ENCODE results near the gene ESPNL.
A peak's percentile ranks its signal among the peaks of the same experiment; 100 is the strongest.
"Not testable (repeated sequence)": the region's sequence is repeated elsewhere in the genome, so short reads cannot be mapped to it uniquely, and the experiment has no call there.

The ESPNL gene

DNA sequence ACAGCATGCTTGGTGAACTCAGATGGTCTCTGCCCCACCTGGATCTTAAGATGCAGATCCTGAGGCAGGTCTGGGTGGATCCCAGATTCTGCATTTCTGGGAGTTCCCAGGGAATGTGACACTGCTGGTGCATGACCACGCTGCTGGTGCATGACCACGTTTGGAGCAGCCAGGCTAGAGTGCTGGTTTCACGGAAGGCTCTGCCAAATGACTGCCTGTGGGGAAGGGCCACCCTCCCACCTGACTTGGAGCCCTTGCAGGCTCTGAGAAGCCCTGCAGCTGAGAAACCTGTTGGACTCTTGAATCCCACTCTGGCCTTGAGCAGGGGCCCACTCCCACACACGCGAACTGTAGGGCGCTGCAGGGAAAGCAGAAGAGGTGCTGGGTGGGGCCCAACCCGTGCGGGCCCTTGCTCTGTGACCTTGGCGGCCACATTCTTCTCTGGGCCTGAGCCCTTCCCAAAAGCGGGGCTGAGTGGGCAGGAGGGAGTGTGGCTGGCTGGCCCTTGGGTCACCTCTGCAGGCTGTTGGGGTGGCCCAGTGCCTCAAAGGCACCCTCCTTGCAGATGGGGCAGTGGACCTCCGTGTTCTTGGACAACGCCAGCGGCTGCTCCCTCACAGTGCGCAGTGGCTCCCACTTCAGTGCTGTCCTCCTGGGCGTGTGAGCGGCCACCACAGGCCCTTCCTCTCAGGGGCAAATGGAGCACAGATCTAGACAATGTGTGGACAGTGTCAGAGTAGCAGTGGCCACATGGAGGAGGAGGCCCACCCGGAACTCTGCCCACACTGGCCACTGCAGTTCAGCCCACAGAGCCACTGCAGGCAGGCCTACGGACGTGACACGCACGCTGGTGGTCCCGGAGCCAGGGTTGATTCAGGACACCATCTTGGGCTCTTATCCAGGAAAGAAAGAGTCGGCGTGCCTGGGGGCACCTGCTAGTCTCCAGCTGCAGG, 66.5 kb downstream of the ESPNL start:
- no peak overlapping the region for H3K27ac ChIP-seq
- DNase-seq (ENCODE audit: low read depth, low spot score): no peak

DNA sequence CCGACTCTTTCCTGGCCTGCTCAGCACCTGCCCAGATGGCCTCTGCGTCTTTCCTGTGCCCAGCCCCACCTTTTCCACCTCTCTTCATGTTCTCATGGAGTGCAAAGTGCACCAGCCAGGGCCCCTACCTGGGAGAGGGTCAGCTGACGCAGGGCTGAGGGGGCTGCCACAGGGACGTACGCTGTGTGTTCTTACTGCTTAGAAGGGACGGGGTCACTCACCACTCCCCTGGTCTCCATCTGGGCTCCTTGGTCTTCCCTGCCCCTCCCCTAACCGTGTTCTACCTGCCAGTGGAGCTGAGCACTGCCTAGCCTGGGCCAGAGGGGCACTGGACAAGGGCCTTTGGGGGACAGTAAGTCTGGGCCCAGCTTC, 67.2 kb downstream of the ESPNL start:
- no peak for DNase-seq (ENCODE audit: low read depth, low spot score)
- no peak overlapping the region for H3K27ac ChIP-seq

DNA sequence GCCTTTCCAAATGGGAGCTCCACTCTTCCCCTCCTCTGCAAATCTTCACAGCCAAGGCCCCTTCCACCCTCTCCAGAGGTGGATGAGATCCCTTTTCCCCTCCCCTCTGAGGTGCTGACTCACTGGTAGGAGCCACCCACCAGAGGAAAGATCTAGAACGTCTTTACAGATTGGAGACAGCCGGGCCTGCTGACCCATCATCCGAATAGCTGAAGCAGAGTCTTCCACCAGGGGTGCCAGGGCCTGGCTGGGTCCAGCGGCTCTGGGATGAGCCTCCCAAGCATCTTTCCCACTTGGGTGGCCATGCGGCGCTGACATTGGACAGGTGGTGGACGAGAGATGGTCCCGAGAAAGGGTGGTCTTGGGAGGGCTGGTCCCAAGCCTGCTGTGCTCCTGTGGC, 67.6 kb downstream of the ESPNL start:
- peak overlapping the region; percentile 100 for H3K27ac ChIP-seq
- DNase-seq (ENCODE audit: low read depth, low spot score): no peak

DNA sequence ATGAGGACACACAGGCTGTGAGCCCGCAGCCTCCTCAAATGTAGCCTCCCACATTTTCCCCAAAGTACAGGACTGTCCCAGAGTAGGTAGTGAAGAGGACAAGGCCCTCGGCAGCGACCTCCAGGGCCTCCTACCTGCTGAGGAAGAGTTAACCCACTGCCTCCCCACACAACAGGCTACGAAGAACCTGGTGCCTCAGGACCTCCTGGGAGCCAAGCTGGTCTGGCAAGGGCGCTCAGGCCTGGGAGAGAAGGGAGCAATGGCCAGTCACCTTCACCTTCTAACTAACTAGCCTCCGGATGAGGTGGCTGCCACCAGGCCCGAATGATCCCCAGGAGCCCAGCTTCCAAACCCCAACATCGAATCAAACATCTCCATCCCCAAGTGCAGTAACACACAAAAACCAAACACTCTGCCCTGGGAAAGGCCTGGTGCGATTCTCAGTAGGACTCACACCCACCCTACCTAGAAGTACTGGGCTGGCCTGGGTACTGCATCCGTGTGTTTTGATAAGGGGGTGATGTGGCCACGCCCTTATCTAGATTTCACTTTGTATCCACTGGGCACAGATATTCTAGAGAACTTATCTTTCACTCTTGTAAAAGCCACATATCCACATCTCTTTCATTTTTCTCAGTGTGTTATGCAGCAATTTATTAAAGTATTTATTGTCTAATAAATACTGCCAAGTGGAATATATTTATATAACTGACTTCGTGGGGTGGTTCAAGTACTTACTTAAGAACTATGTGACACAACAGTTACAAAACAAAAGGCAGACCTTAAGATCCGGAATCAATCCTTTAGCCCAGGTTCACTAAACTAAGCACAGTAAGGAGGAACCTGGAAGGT, 68.3 kb downstream of the ESPNL start:
- DNase-seq (ENCODE audit: low read depth, low spot score): no peak
- H3K27ac ChIP-seq: peak overlapping the region; percentile 100

DNA sequence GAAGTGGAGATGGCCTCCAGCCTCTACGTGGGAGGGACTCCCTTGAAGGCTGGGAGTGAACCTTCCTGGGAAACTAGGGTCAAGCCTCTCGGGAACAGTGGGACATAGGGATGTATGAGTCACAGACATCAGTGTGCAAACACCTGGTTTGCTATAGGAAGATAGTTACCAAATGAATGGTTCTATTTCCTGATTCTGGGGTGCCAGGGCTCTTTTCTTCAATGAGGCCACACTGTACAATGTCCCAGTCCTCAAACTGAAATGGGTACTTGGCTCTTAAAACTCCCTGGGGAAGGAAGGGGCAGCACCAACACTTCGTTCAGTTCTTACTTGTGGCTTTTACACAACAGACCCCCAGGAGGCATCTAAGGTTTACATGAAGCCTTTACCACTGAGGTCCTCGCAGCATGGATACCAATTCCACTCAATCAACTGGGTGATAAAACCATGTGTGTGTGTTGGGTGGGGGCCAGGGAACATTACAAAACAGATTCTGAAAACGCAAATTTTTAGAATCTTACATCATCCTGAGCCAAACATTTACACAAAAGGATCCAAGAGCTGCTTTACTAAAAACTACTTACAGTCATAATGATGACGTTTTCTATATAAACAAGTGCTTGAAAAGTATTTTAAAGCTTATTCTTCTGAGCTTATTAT, 69.0 kb downstream of the ESPNL start:
- peak; percentile 18 for DNase-seq (ENCODE audit: low read depth, low spot score)
- peak overlapping the region; percentile 100 for H3K27ac ChIP-seq

DNA sequence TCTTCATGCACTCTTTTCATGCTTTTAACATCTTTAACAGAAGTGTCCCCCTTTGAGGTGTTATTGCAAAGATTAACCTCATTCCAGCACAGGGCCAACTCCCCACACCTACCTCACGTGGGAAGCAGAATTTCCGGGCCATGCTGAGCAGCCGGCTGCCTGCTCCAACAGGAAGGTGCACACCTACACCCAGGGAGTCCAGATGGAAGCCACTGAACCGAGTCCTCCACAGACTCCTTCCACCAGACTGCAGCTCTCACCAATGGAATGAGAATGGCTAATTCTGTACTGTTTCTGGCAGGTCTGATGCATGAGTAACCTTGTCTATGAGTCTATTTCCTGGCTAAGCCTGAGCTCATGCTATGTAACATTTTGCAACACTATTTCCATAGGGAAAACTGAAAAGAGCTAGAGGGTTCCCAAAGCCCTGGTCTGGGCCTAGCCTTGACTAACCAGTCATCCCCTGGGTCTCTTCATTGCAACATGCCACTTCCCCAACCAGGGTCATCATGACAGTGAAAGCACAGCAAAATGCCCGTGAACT, 69.6 kb downstream of the ESPNL start:
- DNase-seq (ENCODE audit: low read depth, low spot score): peak; percentile 78

DNA sequence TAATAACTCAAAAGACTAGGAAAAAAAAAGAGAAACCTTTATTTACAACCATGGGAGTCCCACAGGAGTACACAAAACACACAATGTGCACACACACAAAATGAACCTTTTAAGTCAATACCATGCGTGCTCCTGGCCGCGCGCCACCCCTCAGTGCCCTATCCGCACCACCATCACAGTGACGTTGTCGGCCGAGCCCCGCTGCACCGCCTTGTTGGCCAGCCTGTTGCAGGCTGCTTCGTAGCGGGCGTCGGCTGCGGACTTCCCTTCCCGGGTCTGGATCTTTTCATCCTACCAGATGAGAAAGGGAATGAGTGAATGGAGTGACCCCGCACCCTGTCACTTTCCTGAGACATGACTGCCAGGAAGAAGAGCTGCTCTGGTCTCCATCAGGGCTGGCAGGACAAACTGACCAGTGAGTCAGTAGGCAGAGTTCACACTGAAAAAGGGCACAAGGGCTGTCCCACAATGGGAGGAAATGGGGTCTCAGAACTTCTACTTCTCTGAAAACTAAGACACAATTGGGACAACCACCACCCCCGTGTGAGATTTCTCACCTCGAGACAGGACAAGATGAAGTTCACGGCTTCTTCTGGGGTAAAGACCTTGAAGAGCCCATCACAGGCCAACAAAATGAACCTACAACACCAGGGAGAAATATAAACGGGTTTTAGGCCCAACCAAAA, 70.4 kb downstream of the ESPNL start:
- DNase-seq (ENCODE audit: low read depth, low spot score): no peak
- peak overlapping the region; percentile 100 for H3K27ac ChIP-seq

More for the DNA sequence above, 69.6 kb downstream of the ESPNL start:
- H3K27ac ChIP-seq: peak overlapping the region; percentile 100

DNA sequence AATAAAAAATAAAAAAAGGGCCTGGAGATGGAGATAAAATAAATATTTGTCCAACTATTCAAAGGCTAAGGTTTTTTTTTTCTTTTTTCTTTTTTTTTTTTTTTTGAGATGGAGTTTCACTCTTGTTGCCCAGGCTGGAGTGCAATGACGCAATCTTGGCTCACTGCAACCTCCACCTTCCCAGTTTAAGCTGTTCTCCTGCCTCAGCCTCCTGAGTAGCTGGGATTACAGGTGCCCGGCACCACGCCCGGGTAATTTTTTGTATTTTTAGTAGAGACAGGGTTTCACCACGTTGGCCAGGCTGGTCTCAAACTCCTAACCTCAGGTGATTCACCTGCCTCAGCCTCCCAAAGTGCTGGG, 70.9 kb downstream of the ESPNL start:
- peak overlapping the region; percentile 100 for H3K27ac ChIP-seq
- DNase-seq (ENCODE audit: low read depth, low spot score): not testable (repeated sequence)

DNA sequence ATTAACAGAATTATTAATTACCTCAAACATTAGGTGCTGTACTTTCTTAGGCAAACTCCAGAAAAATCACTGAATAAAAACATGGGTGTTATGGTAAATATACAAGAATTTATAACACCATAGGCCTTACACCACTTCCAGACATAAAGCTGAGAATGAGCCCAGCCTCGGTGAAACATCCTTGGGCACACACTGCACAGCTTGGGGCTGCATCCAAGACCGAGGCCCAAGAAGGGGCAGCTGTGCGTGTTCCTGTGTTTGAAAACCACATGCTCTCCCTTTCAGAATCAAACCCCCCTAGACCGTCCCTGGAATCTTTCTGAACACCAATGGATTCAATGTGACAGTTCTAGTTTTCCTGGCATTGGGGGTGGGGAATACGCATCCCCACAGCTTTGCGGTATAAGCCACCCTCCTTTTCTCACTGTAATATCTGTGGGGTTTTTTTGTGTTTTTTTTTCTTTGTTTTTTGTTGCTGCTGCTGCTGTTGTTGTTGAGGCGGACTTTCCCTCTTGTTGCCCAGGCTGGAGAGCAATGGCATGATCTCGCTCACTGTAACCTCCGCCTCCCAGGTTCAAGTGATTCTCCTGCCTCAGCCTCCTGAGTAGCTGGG, 71.5 kb downstream of the ESPNL start:
- H3K27ac ChIP-seq: peak overlapping the region; percentile 100
- DNase-seq (ENCODE audit: low read depth, low spot score): no peak

DNA sequence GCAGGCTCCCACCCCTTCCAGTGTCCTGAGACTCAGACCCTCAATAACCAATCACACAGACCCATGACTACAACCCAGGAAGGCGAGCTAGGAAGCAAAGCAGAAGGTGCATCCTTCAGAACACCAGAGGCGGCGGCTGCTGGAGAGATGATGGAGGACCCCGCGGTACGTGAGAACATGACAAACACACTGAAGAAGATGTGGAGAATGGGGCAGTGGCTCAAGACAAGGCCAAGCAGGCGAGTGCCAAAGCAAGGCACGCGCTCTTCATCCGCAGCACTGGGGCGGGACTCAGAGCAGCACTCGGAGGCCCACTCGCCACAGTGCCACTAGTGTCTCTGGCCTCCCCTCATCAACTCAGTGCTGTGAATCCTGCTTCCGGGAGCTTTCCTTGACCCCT, 72.3 kb downstream of the ESPNL start:
- H3K27ac ChIP-seq: peak overlapping the region; percentile 100

DNA sequence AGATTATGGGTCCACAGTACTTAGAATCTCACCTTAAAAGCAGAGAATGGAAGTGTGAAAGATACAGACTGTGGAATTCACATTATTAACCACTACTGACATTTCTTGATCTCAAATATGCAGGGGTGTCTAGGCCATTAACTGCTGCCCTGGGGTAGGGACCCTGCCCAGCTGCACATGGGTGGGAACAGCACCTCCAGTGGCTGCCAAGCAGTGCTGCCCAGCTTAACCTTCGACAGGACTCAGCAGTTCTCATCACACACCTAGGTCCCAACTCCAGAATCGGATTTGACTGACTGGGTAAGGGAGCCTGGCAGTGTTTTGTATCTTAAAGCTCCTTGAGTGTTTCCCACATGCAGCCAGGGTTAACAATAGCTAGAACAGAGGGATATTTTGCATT, 73.6 kb downstream of the ESPNL start:
- peak overlapping the region; percentile 100 for H3K27ac ChIP-seq
- no peak for DNase-seq (ENCODE audit: low read depth, low spot score)

More for the DNA sequence above, 72.3 kb downstream of the ESPNL start:
- no peak for DNase-seq (ENCODE audit: low read depth, low spot score)

DNA sequence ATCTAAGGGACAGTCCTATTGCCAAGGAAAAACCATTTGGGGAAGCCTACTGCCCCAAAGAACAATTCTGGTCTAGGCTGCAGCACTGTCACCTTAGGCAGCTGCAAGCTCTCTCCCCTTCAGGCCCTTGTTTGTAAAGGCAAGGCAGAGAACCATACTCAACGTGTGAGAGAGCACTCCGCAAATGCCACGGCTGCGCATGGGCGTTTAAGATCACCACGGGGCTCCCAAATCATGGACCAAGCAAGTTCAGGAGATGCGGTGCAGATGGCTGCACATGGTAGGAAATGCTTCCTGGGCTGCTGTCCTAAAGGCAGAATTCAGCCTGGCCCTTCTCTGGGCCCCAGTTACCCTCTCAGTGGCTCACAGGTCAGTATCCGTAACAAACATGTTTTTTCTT, 74.2 kb downstream of the ESPNL start:
- DNase-seq (ENCODE audit: low read depth, low spot score): no peak
- H3K27ac ChIP-seq: peak overlapping the region; percentile 100

DNA sequence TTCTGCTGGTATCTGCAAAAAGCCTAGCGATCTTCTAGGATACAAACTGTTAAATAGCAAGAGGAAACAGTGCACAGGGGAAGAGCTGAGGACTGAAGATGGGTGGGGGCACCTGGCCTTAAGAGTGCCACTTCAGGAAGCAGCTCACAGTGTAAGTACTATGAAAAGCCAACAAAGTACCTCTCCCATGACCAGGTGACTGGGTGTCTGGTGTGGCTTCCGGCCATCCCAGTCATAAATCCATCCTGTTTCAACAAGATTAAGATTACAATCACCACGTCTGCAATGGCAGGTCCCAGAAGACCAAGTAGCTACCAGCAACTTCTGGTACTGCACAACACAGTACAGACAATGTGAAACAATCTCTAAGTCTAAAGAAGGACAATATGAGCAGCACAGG, 74.6 kb downstream of the ESPNL start:
- H3K27ac ChIP-seq: peak overlapping the region; percentile 100
- peak; percentile 34 for DNase-seq (ENCODE audit: low read depth, low spot score)

DNA sequence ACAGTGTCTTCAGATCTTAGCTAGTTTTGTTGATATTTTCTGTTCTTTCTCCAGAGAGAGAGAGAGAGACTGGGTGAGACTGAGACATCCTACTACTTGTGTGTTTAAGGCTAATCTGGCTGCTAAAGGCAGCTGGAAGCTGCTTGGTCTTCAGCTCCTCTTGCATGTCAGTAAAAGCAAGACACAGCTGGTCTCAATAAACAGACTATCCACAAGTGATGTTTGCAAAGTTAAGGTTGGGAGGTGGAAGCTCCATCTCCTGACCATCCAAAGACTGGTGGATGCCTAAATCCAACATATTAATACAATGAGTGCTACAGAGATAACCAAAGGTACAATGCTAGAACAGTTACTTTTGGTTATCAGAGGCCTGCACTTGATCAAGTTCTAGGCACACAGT, 76.5 kb downstream of the ESPNL start:
- peak overlapping the region; percentile 1 for H3K27ac ChIP-seq
- DNase-seq (ENCODE audit: low read depth, low spot score): no peak

DNA sequence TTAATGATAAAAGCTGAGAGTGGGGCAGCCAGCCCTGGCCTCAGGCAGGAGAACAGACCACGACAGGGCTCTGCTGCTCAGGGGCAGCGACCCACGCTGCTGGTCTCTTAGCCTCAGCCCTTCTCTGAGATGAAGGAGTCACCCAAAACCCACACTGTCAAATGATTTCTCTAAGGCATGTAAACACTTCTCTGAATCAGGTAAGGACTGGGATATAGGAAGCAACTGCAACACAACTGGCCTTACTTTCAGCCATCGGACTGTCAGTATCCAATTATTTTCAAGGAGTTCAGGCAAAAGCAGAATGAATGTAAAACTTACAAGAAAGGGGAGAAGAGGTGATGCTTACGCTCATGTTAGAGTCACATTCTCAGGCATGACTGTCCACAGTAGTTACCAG, 80.4 kb downstream of the ESPNL start:
- no peak overlapping the region for H3K27ac ChIP-seq
- DNase-seq (ENCODE audit: low read depth, low spot score): no peak

DNA sequence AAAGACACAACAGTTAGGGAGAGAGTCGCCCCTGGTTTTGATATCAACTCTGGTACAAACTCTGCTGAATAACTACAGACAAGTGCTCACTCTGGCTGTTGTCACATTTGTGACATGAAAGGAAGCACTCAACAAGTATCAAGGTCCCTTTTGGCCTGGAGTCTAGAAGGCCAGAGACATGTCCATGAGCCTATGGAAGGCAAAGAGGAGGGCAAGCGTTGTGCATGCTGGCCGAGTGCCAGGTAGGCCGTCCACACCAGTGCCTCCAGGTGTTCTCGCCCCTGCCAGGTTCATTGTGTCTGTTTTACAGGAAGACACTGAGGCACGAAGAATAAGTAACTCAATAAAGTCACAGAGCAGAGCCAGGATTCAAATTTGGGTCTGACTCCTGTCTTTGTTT, 82.2 kb downstream of the ESPNL start:
- no peak overlapping the region for H3K27ac ChIP-seq

More for the DNA sequence above, 82.2 kb downstream of the ESPNL start:
- no peak for DNase-seq (ENCODE audit: low read depth, low spot score)
